GM18499 (cell line): ENCODE measurements around the gene METTL21A.

Experiments
- ATAC-seq: cut with Tn5 transposase; IDR thresholded peaks from one replicate; pipeline ENCODE4 v1.9.1; 2021; ENCODE audit warnings: moderate number of reproducible peaks; ENCODE audit not compliant: insufficient read depth, unreplicated experiment

Gene METTL21A

GRCh38 chr2:207624185-207625013 is 795 bp downstream of the METTL21A start:
- ATAC-seq, result peak; percentile 16

- ATAC-seq, result no peak
Measured at GRCh38 chr2:207621501-207622039, 3.6 kb downstream of the METTL21A start.

GRCh38 chr2:207619764-207620203 is 5.4 kb downstream of the METTL21A start:
- no peak for ATAC-seq

- no peak for ATAC-seq
Measured at GRCh38 chr2:207617011-207617671, 8.1 kb downstream of the METTL21A start.

- ATAC-seq, result no peak
Measured at GRCh38 chr2:207616185-207616584, 9.0 kb downstream of the METTL21A start.

- no peak for ATAC-seq
Measured at GRCh38 chr2:207614824-207615223, 10.4 kb downstream of the METTL21A start.

- ATAC-seq, result no peak
Measured at GRCh38 chr2:207612714-207613113, 12.5 kb downstream of the METTL21A start.

GRCh38 chr2:207606829-207607228 is 18.4 kb downstream of the METTL21A start:
- ATAC-seq, result no peak

GRCh38 chr2:207606399-207606798 is 18.8 kb downstream of the METTL21A start:
- ATAC-seq, result no peak

- no peak for ATAC-seq
Measured at GRCh38 chr2:207603486-207603885, 21.7 kb downstream of the METTL21A start.

GRCh38 chr2:207601774-207602173 is 23.4 kb downstream of the METTL21A start:
- ATAC-seq, result no peak

- no peak for ATAC-seq
Measured at GRCh38 chr2:207600231-207600630, 25.0 kb downstream of the METTL21A start.

GRCh38 chr2:207599636-207600035 is 25.6 kb downstream of the METTL21A start:
- no peak for ATAC-seq

- no peak for ATAC-seq
Measured at GRCh38 chr2:207594731-207595130, 30.5 kb downstream of the METTL21A start.

- ATAC-seq, result no peak
Measured at GRCh38 chr2:207594264-207594663, 30.9 kb downstream of the METTL21A start.

- ATAC-seq, result no peak
Measured at GRCh38 chr2:207593277-207593676, 31.9 kb downstream of the METTL21A start.

GRCh38 chr2:207589143-207589542 is 36.1 kb downstream of the METTL21A start:
- no peak for ATAC-seq

GRCh38 chr2:207587305-207587704 is 37.9 kb downstream of the METTL21A start:
- no peak for ATAC-seq

- no peak for ATAC-seq
Measured at GRCh38 chr2:207584952-207585351, 40.2 kb downstream of the METTL21A start.

GRCh38 chr2:207571370-207571769 is 53.8 kb downstream of the METTL21A start:
- no peak for ATAC-seq

GRCh38 chr2:207567671-207568070 is 57.5 kb downstream of the METTL21A start:
- no peak for ATAC-seq
